ENCODE measurements around the gene SNAP29.
"Not testable (repeated sequence)": the region's sequence is repeated elsewhere in the genome, so short reads cannot be mapped to it uniquely, and the experiment has no call there.

SNAP29 gene

DNA sequence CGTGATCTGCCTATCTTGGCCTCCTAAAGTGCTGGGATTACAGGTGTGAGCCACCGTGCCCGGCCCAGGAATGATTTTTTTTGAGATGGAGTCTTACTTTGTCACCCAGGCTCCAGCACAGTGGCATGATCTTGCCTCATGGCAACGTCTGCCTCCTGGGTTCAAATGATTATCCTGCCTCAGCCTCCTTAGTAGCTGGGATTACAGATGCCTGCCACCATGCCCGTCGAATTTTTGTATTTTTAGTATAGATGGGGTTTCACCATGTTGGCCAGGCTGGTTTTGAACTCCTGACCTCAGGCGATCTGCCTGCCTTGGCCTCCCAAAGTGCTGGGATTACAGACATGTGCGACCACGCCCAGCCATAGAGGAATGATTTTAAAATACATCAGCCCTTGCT, 76.2 kb downstream of the SNAP29 start:
- DNase-seq = not testable (repeated sequence)

- not testable (repeated sequence) for DNase-seq
Observed at GRCh38 chr22:20935780-20936539, 77.2 kb downstream of the SNAP29 start.

- DNase-seq = no peak
Observed at GRCh38 chr22:20937031-20937793, 78.4 kb downstream of the SNAP29 start.

- DNase-seq = no peak
Observed at GRCh38 chr22:20937794-20938671, 79.2 kb downstream of the SNAP29 start.

DNA sequence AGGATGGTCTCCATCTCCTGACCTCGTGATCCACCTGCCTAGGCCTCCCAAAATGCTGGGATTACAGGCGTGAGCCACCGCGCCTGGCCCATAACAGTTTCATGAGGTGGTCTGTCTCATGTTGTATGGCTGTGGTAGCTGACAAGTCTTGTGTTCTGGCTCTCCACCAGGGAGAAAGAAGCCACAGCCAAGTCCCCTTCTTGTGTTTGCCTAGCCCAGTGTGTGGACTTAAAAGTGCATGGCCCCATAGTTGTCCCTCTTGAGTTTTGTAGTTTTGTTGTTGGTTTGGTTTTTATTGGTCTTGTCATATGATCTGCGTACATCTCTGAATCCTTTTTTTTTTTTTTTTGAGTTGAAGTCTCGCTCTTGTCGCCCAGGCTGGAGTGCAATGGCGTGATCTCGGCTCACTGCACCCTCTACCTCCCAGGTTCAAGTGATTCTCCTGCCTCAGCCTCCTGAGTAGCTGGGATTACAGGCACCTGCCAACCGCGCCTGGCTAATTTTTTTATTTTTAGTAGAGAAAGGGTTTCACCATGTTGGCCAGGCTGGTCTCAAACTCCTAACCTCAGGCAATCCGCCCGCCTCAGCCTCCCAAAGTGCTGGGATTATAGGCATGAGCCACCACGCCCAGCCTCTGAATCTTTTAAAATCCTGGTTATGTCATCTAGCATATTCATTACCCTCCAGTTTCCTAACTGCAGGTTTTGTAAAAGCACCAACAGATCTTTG, 80.8 kb downstream of the SNAP29 start:
- not testable (repeated sequence) for DNase-seq

GRCh38 chr22:20940186-20940651, 81.4 kb downstream of the SNAP29 start:
- no peak for DNase-seq

Measured in DMS79 treated with DMSO at 0.1 percent for 48 hours (cell line).